Limb (tissue), 2 donors: ENCODE data around the gene GRAMD2B.

Source experiments
- DNase-seq, 2 donors: peaks; one replicate each; pipeline ENCODE4 v3.0.0-alpha.2; 2016; ENCODE audit errors: extremely low spot score in 2 of 2

Gene GRAMD2B

DNA sequence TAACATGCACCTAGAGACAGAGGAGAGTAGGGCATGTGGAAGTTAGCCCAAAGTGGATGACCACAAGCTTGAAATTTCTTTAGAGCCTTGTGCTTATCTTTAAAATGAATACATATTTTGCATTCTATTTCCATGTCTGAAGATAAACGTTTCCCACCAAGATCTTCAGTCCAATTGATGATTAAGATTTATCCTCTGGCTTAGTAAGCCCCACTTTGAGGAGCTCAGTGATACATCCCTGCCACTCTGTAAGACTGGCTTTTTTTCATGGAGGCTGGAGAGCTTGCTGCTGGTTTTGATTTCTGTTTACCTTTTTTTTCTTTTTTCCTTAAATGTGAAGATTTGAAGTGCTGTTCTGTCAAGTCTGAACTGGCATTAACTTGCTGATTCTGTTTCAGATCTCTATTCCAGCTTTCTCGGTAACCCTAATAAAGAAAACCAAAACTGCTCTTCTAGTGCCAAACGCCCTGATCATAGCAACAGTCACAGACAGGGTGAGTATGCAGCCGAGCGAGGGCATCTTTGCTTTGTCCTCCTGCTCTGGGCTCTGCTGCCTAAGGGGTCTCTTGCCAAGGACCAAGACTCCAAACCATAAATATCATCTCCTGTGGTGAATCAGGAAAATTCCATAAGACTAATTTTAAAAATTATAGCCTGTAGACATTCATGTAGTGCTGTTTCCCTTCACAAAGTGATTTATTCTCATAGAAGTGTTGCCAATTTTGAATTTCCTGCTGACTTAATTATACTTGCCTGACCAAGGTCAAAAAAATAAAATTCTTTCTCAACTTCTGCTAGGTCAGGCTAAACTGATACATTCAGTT, 54.3 kb downstream of the GRAMD2B start:
- no peak for DNase-seq

DNA sequence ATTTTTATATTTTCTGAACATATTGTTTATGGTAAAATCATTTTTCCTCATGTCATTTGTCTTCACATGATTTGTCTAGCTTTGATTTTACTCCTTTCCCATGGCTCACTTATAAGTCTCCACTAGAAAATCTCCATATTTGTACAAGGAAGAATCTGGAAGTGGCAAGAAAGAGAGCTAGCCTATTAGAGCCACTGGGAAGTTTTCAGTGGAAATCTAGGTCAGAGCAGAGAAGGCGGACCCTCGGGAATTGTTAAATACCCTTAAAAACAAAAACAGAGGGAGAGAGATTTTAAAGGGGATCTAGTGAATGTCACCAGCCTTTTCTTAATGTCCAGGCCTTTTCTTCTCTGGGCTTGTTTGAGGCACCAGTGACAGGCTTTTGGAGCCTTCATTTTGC, 56.6 kb downstream of the GRAMD2B start:
- no peak for DNase-seq

DNA sequence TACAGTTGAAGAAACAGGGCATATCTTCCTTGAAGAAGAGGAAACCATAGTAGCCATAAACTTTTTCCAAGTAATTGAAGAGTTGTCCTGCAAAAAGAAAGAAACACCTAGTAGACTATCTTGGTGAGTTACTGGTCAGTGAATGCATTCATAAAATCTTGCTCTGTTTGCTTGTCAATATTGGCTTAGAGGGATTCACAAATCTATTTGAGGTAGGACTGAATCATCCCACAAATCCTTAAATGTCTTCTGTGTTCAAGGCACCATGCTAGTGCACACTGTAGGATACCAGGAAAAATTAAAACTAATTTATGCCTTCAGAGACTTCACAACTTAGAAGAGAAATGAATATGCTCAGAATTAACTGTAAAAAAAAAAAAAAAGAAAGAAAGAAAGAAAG, 57.6 kb downstream of the GRAMD2B start:
- DNase-seq, result no peak

DNA sequence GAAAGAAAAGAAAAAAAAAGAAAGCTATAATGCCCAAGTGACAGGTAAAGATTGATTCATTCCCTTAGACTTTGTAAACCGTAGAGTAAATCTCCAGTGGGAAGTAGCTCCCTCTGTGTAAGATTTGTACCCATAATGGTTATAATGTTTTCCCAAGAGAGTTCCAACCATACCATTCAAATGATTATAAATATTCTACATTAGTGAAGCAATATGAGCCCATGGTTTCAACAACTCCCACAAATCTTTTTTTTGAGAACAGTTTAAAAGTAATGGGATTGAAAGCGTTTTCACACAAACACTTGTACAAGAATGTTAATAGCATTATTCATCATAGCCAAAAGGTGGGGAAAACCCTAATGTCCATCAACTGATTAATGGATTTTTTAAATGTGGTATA, 58.0 kb downstream of the GRAMD2B start:
- DNase-seq, result no peak

DNA sequence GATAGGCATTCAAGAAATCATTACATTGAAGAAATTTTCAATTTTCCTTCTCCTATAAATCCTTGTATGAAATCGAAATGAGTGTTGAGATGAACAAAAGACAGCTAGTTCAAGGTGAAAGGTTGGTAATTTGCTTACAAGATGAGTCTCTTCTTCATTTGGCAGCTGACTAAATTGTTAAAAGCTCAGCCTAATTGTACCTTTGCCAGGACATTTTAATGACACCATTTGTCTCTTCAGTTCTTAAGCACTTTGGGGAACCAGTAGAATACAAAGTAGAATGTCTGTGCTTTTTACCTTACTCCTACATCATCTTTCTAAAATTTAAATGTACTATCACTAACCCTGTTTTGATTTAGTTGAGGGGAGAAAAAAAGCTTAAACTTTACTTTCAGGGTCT, 59.4 kb downstream of the GRAMD2B start:
- DNase-seq, result no peak

DNA sequence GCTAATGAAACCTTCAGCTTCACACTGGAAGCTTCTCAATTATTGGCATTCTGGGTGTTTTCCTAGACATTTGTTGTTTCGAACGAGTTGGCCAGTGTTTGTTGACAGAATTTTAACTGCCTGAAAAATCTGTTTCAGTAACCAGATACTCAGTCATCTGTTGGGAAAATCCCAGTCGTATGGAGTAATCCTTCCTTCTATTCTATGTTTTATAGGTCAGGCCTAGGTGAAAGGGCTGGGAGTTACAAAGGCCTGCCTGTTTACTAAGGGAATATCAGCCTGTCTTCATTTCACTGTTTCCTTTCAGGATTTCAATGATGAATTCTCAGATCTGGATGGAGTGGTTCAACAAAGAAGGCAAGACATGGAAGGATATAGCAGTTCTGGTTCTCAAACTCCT, 59.9 kb downstream of the GRAMD2B start:
- DNase-seq, result no peak

DNA sequence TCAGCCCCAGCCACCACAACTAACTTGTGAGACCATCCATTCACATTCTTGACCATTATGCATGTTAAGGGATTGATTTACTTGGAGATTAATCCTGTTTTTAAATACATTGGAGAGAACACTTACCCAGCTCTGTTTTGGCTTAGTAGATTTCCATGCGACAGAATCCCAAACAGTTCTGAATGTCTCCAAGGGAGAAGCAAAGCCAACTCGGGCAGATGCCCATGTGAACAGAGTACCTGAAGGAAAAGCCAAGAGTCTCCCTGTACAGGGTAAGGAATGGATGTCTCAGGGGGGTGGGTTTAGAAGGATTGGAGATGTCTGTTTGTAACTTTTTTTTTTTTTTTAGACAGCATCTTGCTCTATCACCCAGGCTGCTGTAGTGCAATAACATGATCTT, 61.0 kb downstream of the GRAMD2B start:
- no peak for DNase-seq

DNA sequence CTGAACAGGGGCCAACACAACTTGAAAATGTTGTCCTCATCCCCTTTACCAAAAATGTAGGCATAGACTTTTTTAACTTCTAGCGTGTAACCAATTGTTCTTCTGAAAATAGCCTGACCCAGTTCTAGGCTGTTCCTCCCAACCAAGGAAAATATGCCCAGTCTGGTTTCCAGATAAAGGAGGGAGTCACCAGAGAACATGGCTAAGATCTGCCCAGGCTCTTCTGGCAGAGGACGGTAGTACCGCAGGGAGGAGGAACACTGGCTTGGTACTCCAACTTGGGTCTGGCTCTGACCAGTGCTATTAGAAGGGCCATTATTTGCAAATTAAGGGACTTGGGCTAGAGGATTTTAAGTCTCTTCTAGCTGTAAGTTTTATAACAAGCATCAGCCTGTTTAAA, 63.1 kb downstream of the GRAMD2B start:
- DNase-seq, result no peak

DNA sequence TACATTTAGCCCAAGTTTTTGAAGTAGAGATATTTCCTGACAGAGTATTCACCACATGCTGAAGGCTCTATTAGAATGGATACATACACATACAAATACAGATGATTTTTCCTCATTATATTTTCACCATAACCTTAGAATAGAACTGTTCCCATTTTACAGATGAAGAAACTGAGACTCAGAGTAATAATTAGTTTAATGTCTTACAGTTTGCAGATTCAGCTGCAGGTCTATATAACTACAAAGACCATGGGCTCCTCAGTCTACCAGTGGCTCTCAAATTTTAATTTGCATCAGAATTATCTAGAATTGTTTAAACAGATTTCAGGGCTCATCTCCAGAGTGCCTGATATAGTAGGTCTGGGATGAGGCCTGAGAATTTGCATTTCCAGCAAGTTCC, 64.4 kb downstream of the GRAMD2B start:
- no peak for DNase-seq

DNA sequence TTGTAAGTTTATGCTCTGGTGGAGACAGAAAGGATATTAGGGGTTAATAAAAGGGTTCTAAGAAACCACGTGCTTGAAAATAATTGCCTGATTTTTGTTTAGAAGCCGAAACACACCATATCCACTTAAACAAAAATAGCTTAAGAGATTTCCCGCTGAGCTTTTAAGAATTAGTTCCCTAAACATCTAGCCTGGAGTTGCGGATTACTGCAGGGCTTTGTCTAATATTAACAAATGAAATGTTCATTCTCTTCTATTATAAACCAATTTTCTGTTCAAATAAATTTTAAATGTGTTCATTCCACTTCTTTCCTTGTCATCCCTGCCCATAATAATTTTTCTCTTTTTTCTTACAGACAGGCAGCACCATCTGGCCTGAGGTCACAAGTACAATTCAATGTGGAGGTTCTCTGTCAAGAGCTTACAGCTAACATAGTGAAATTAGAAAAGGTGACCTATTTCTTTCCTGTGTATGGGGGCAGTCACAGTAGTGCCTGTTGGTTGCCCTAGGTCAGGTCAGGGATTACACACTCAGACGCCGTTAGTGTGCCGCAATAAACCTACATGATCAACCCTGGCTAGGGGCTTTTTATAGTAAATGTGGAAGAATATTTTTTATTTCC, 65.3 kb downstream of the GRAMD2B start:
- no peak for DNase-seq

DNA sequence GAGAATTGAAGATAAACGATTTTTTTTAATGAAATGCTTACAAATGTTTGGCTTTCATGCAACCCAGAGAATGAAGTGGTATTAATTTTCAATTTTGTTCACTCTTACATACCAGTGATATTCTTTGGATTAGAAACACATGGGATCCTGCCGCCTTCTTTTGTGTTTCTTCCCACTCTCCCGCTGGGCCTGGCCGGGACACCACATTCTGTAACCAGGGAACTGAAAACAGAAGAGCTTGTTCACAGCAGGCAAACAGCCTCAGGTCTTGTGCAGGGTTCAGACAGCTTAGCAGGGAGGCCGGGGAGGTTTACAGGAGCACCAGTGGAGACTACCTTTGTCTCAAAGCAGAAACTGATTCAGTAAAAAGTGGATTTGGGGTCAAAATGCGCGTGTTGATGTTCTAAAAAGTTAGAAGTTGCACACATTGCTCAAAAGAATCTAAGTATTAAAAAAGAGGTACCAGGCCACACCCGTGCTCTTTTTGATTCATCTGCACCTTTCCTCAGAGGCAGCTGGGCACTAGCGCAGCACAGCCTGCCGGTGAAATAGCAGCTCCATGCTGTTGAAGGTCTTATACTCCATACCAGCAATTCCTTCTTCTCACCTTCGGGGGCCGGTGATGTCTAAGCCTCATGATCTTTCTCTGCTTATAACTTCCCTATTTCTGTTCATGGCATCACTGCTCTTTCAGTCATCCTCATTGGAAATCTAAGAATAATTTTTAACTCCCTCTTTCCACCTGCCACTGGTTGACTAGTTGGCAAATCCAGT, 67.1 kb downstream of the GRAMD2B start:
- DNase-seq, result peak; percentile 49 to 50

DNA sequence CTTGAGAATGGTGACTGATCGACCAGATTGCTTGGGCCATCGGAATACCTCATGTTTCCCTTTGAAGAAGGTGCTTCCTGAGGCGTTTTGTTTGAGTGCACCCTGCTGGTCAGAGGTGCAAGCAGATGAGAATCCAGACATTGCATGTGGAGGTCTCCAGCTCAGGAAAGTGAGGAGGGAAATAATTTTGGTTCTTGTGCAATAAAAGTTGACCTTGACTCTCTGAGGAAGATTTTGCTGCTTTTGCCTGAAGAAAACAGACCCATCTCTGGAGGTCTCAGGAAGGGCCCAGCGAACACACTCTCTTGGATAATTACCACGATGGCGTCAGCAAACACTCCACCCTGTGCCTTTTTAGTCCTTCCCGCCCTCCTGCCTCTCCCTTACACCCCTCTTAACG, 69.7 kb downstream of the GRAMD2B start:
- no peak for DNase-seq

DNA sequence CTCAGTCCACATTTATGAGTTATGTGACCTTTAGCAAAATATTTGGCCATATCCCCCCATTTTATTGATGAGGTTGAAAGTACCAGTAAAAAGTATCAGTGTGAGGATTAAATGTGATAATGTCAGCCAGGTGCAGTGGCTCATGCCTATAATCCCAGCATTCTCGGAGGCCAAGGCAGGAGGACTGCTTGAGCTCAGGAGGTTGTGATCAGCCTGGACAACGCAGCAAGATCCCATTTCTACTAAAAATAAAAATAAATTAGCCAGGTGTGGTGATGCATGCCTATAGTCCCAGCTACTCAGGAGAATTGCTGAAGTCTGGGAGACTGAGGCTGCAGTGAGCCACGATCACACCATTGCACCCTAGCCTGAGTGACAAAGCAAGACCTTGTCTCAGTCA, 71.2 kb downstream of the GRAMD2B start:
- no peak for DNase-seq

DNA sequence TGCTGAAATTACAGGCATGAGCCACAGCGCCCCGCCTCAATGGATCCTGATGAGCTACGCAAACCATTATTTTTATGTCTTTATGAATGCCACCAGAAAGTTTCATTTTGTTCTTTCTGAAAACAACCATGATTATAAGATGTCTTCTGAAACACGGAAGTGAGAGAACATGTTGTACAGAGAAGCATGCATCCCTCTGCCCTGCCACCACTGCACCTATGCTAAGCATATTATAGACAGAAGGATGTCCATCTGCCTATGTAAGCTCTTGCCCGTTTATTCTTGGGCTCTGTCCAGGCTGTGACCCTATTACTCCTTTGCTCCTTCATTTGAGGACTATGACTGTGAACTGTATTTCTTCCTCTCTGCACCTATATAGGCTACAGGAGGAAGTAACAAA, 74.3 kb downstream of the GRAMD2B start:
- DNase-seq, result no peak

DNA sequence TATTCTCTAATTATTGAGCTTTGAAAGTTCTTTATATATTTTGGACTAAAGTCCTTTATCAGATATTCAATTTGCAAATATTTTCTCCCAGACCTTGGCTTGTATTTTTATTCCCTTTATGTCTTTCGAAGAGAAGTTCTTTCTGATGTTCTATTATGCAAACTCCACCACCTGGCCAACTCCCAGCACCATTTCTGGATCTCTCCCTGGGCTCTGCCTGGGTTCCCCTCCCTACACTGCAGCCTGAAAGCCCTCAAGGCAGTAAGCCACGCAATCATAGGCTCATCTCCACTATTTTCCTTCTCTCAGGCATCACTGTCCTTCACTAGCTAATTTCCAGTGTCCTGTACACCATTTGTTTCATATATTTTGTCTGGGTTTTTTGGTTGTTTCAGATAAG, 76.1 kb downstream of the GRAMD2B start:
- DNase-seq, result no peak

DNA sequence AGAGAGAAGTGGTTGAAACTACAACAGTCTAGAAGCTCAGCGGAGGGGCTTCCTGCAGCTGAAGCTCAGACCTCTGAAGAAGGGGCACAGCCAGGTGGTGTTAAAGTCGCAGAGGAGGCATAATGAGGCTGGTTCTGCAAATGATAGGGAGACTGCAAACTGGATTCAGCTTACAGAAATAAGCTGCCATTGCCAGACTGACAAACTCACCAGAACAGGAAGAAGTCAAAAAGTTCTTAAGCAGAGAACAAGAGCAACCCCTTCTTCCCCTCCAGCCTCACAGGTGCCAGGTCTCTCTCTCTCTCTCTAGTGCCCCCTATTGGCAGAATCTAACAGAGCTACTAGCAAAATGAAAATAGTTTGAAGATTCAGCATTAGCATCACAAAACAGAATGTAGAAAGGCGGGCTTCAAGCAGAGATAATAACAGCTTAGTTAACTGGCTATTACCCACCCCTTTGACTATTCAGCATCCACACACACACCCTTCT, 76.7 kb downstream of the GRAMD2B start:
- DNase-seq, result no peak

DNA sequence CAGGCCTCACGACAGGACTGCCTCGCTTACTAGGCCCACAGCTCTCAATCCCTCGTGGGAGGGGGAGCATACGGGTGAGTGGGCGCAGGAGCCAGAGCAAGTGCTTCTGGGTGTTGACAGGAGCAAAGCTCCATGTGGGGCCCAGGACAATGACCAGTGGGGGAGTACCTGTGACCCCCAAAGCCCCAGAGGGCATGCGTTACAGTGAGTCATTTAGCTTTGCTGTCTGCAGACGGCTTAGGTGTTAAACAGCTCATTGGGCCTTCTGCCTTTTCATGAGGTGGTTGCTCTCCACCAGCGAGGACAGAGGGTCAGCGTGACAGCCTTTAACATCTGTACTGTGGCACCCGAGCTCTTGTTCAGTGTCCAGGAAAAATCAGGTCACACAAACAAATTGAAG, 78.2 kb downstream of the GRAMD2B start:
- no peak for DNase-seq

DNA sequence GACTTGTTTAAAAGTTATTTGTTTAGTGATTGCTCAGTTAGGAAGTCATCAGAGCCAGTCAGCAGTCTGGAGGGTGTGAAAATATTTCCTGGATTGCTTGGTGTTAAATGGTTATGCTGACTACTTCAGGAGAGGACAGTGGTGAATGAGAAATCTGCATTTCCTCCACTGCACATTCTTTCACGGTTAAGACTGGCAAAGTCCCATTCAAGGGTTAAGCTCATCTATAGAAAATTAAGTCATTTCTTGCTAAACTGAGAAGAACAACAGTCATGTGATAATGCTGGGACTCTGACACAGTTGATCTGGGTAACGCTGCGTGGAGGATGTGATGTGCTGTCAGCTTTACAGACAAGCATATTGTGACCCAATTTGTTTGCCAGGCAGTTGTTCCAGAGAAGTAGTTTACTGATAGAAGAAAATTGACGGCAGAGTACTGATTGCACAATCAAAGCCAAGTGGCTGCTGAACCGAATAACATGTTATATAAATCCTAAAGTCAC, 80.4 kb downstream of the GRAMD2B start:
- DNase-seq, result no peak

DNA sequence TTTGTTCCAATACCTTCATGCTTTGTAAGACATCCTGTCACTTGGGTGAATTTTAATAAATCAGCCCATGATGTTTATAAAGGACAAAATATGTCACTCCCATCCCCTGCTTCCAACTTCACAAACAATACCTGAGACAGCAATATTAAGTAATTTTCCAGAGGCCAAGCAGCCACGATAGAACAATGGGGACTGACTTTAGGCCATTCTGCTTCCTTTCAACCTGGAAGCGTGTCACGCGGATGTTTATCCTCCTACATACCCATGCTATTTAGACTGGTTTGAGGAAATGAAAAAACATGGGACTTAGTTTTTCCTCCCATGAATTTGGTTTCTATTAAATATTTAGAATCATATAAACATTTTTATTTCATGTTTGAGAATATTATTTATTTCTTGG, 82.9 kb downstream of the GRAMD2B start:
- no peak for DNase-seq

DNA sequence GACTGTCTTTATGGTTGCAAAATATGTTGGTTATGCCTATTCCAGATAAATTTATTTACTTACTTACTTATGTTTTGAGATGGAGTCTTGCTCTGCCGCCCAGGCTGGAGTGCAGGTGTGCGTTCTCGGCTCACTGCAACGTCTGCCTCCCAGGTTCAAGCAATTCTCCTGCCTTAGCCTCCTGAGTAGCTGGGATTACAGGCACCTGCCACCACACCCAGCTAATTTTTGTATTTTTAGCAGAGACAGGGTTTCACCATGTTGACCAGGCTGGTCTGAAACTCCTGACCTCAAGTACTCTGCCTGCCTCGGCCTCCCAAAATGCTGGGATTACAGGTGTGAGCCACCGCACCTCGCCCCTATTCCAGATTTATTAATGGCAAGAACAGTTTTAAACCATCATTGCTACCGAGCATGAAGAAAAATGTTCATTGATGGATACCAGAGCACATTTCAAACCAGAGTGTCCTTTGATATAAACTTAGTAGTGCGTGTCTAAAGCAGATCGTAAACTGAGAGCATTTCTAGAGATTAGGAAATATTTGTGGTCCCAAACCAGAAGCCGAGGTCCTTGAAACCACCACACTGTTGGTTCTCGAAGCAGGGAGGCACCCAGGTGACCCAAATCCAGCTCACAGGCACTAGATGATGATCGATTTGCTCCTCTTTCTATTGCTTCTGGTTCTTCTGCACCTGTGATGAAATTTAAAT, 85.2 kb downstream of the GRAMD2B start:
- no peak for DNase-seq

DNA sequence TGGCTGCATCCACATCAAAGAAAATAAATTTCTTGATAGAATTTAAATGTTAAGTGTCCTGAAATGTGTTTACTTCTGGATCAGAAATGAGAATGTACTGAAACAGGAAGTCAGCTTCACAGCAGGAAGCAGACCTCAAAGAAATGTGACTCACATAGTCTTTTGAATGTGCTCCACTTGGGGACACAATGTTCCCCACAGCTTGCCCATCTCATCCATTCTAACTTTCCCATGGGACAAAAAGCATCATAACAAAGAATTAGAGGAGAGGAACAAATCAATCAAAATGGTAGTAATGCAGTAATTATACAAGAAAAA, 85.7 kb downstream of the GRAMD2B start:
- DNase-seq, result no peak

DNA sequence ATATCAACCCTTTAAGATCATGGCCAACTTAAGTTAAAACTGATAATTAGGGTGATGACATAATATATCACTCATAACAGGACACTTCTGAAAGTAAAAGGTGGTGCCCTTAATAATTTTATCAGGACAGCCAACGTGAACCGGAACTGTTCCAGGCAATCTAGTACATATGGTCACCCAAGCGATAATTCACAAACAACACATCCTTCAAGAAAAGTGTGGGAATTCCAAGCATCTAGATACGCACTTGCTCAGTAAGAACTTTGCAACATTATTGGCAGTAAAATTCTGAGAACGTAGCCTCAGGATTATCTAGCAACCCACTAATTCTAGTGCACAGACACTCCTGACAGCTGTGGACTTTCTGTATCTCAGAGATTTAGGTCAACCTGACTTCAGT, 86.1 kb downstream of the GRAMD2B start:
- DNase-seq, result no peak
